ENCODE results near the gene ATP6AP1. TPM values are rescaled to one million over a fixed set of nuclear protein-coding genes. Genes with fewer than 3 reads are reported as not detected.

Gene ATP6AP1
- total RNA-seq, 1 donor from 2014 or later = 153 TPM

DNA sequence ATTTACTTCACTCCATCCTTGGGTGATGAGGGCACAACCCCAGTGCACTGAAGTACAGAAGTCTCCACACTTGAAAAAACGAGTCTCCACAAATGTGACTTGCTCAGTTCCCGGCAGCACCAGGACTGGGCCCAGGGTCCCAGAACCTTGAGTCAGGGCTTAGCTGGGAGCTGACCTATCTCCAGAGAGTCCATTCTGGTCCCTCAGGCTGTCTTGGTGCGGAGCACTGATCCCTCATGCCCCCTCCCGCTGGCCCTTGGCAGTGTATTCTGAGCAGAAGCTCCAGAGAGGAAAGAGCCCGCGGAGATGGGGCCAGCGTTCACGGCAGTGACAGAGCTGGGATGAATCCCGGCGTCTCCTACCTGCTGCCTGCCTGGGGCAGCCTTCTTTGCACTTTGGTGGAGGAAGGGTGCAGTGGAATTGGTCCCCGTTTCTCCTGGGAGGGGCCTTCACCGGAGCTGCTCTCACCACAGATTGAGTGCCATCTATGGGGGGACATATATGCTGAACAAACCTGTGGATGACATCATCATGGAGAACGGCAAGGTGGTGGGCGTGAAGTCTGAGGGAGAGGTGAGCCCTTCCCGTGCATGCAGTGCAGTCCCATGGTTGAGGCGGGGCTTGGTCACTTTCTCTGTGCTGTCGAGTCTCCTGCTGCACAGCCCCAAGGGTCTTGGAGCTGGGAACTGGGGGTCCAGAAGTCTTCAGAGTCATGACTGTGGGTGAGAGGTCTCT lies 12.3 kb downstream of the ATP6AP1 start:
- peaks cover 51% of the 10 kb centered on the region for H4K20me1 ChIP-seq (ENCODE audit: insufficient read depth, low read length)
- peaks cover 63% of the 10 kb centered on the region for H3K79me2 ChIP-seq (ENCODE audit: insufficient read depth, low read length)
- no peak overlapping the region for H3K27ac ChIP-seq (ENCODE audit: low read depth, low read length)
- H3K4me1 ChIP-seq (ENCODE audit: insufficient read depth, low read length) = peaks cover 21% of the 10 kb centered on the region
- H3K36me3 Mint-ChIP-seq (ENCODE audit: low read depth, unreplicated experiment) = peaks cover 1% of the 10 kb centered on the region
- H3K27me3 ChIP-seq (ENCODE audit: insufficient read depth, low read length) = no peaks in the 10 kb centered on the region
- no peaks in the 10 kb centered on the region for H3K9me3 ChIP-seq (ENCODE audit: insufficient read depth, low read depth, low read length)
- H3K9ac ChIP-seq (ENCODE audit: low read length) = no peak overlapping the region
- H2AFZ ChIP-seq (ENCODE audit: low read depth, low read length) = no peak overlapping the region
- peaks cover 4% of the 10 kb centered on the region for H3K36me3 ChIP-seq (ENCODE audit: insufficient read depth, low read length)
- H3K4me3 ChIP-seq (ENCODE audit: insufficient read depth, low read depth, low read length) = no peak overlapping the region
- TF ChIP-seq, protein P1, sequence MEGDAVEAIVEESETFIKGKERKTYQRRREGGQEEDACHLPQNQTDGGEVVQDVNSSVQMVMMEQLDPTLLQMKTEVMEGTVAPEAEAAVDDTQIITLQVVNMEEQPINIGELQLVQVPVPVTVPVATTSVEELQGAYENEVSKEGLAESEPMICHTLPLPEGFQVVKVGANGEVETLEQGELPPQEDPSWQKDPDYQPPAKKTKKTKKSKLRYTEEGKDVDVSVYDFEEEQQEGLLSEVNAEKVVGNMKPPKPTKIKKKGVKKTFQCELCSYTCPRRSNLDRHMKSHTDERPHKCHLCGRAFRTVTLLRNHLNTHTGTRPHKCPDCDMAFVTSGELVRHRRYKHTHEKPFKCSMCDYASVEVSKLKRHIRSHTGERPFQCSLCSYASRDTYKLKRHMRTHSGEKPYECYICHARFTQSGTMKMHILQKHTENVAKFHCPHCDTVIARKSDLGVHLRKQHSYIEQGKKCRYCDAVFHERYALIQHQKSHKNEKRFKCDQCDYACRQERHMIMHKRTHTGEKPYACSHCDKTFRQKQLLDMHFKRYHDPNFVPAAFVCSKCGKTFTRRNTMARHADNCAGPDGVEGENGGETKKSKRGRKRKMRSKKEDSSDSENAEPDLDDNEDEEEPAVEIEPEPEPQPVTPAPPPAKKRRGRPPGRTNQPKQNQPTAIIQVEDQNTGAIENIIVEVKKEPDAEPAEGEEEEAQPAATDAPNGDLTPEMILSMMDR (IDR thresholded peaks at IDR 0.05; ENCODE audit: insufficient read depth, low read depth, low read length) = no peak
- TF ChIP-seq EZH2 (IDR thresholded peaks at IDR 0.05; ENCODE audit: insufficient read depth, low read length) = no peak
- no peak overlapping the region for H3K4me2 ChIP-seq (ENCODE audit: low read length)
- H3K27ac Mint-ChIP-seq (ENCODE audit: unreplicated experiment) = peak overlapping the region; percentile 53
- H3K27me3 Mint-ChIP-seq (ENCODE audit: low read depth, unreplicated experiment) = no peaks in the 10 kb centered on the region
- no peaks in the 10 kb centered on the region for H3K4me1 Mint-ChIP-seq (ENCODE audit: low read depth, unreplicated experiment)
- H3K9me3 Mint-ChIP-seq (ENCODE audit: unreplicated experiment) = no peaks in the 10 kb centered on the region
- H3K4me3 Mint-ChIP-seq (ENCODE audit: unreplicated experiment) = no peak overlapping the region
- FAIRE-seq (no peak), DNase-seq (ENCODE audit: low read depth) (no peak)

DNA sequence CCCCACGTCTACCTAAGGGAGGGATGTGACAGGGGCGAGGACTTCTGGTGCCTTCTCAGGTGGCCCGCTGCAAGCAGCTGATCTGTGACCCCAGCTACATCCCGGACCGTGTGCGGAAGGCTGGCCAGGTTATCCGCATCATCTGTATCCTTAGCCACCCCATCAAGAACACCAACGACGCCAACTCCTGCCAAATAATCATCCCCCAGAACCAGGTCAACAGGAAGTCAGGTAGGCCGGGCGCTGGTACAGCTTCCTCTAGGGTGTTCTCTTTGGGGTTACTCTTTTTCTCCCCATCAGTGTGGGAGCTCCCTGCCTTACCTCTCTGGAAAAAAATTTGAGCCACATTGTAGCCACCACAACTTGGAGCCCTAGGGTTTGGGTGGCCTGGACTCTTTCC lies 13.1 kb downstream of the ATP6AP1 start:
- peaks cover 4% of the 10 kb centered on the region for H3K36me3 ChIP-seq (ENCODE audit: insufficient read depth, low read length)
- peaks cover 71% of the 10 kb centered on the region for H3K79me2 ChIP-seq (ENCODE audit: insufficient read depth, low read length)
- DNase-seq (ENCODE audit: low read depth) = no peak
- H3K4me1 ChIP-seq (ENCODE audit: insufficient read depth, low read length) = peaks cover 25% of the 10 kb centered on the region
- no peak overlapping the region for H3K4me3 ChIP-seq (ENCODE audit: insufficient read depth, low read depth, low read length)
- H3K9ac ChIP-seq (ENCODE audit: low read length) = no peak overlapping the region
- H3K9me3 Mint-ChIP-seq (ENCODE audit: unreplicated experiment) = no peaks in the 10 kb centered on the region
- H3K36me3 Mint-ChIP-seq (ENCODE audit: low read depth, unreplicated experiment) = peaks cover 1% of the 10 kb centered on the region
- no peaks in the 10 kb centered on the region for H3K27me3 Mint-ChIP-seq (ENCODE audit: low read depth, unreplicated experiment)
- no peak overlapping the region for H3K4me3 Mint-ChIP-seq (ENCODE audit: unreplicated experiment)
- H2AFZ ChIP-seq (ENCODE audit: low read depth, low read length) = no peak overlapping the region
- TF ChIP-seq, protein P1 (IDR thresholded peaks at IDR 0.05; ENCODE audit: insufficient read depth, low read depth, low read length) = no peak
- TF ChIP-seq EZH2 (IDR thresholded peaks at IDR 0.05; ENCODE audit: insufficient read depth, low read length) = no peak
- peaks cover 59% of the 10 kb centered on the region for H4K20me1 ChIP-seq (ENCODE audit: insufficient read depth, low read length)
- no peak overlapping the region for H3K27ac Mint-ChIP-seq (ENCODE audit: unreplicated experiment)
- no peak overlapping the region for H3K4me2 ChIP-seq (ENCODE audit: low read length)
- FAIRE-seq = no peak
- H3K27me3 ChIP-seq (ENCODE audit: insufficient read depth, low read length) = no peaks in the 10 kb centered on the region
- H3K4me1 Mint-ChIP-seq (ENCODE audit: low read depth, unreplicated experiment) = no peaks in the 10 kb centered on the region
- no peak overlapping the region for H3K27ac ChIP-seq (ENCODE audit: low read depth, low read length)
- no peaks in the 10 kb centered on the region for H3K9me3 ChIP-seq (ENCODE audit: insufficient read depth, low read depth, low read length)
